GM23338 (cell line): ENCODE data around the gene NANP. TPM values are rescaled to one million over a fixed set of nuclear protein-coding genes. Genes with fewer than 3 reads are reported as not detected.

ENCODE experiments used
- ATAC-seq: fragments of 200-7000 bp; cut with Tn5 transposase; 3 replicates; pipeline ENCODE4 v1.9.1; 2020
- DNase-seq: peaks from one replicate; pipeline ENCODE4 v3.0.0-alpha.2; 2015; ENCODE audit warnings: low spot score
- H2AFZ ChIP-seq: fragments of 200-600 bp; sonication (generic); 2 replicates; pipeline ENCODE4 v1.8.0; 2016; ENCODE audit warnings: antibody characterized with exemption, mild to moderate bottlenecking, moderate library complexity
- H3F3A ChIP-seq: fragments of 200-600 bp; sonication (generic); replicated peaks from 2 replicates; pipeline ENCODE4 v1.8.0; 2017; ENCODE audit warnings: antibody characterized with exemption, mixed run types, low read depth
- H3K27ac ChIP-seq: fragments of 200-600 bp; sonication (generic); 2 replicates; pipeline ENCODE4 v1.6.1; 2016; ENCODE audit warnings: low read depth
- H3K27me3 ChIP-seq: fragments of 200-600 bp; sonication (generic); 2 replicates; pipeline ENCODE4 v1.8.0; 2016; ENCODE audit warnings: mild to moderate bottlenecking, mixed run types, moderate library complexity; ENCODE audit not compliant: insufficient read depth
- H3K36me3 ChIP-seq: fragments of 200-600 bp; sonication (generic); 2 replicates; pipeline ENCODE4 v1.8.0; 2016; ENCODE audit warnings: mild to moderate bottlenecking; ENCODE audit not compliant: insufficient read depth
- H3K4me1 ChIP-seq: fragments of 200-600 bp; sonication (generic); 2 replicates; pipeline ENCODE4 v1.8.0; 2016; ENCODE audit warnings: mild to moderate bottlenecking, moderate library complexity; ENCODE audit not compliant: insufficient read depth
- H3K4me2 ChIP-seq: fragments of 200-600 bp; sonication (generic); 2 replicates; pipeline ENCODE4 v1.7.1; 2017; ENCODE audit warnings: mixed run types
- H3K4me3 ChIP-seq: fragments of 200-600 bp; sonication (generic); 2 replicates; pipeline ENCODE4 v1.6.1; 2016; ENCODE audit warnings: mixed run types
- H3K79me2 ChIP-seq: fragments of 200-600 bp; sonication (generic); replicated peaks from 2 replicates; pipeline ENCODE4 v1.8.0; 2017; ENCODE audit warnings: mild to moderate bottlenecking; ENCODE audit not compliant: insufficient read depth
- H3K9me2 ChIP-seq: fragments of 200-600 bp; sonication (generic); 2 replicates; pipeline ENCODE4 v1.8.0; 2017; ENCODE audit not compliant: insufficient read depth
- H4K20me1 ChIP-seq: fragments of 200-600 bp; sonication (generic); replicated peaks from 2 replicates; pipeline ENCODE4 v1.8.0; 2017; ENCODE audit warnings: mild to moderate bottlenecking; ENCODE audit not compliant: insufficient read depth
- H3K27ac Mint-ChIP-seq: 2 replicates; pipeline ENCODE4 v1.8.0; 2020; ENCODE audit warnings: inconsistent platforms, mild to moderate bottlenecking, moderate library complexity, mixed read lengths
- H3K27me3 Mint-ChIP-seq: 3 replicates; pipeline ENCODE4 v1.8.0; 2022; ENCODE audit warnings: low read depth, mild to moderate bottlenecking, moderate library complexity, mixed read lengths, inconsistent platforms; ENCODE audit not compliant: insufficient read depth, poor library complexity
- H3K36me3 Mint-ChIP-seq: 3 replicates; pipeline ENCODE4 v1.8.0; 2021; ENCODE audit warnings: low read depth, mild to moderate bottlenecking, inconsistent platforms, moderate library complexity, mixed read lengths
- H3K4me1 Mint-ChIP-seq: 3 replicates; pipeline ENCODE4 v1.8.0; 2020; ENCODE audit warnings: mild to moderate bottlenecking, inconsistent platforms, mixed read lengths
- H3K4me3 Mint-ChIP-seq: 3 replicates; pipeline ENCODE4 v1.8.0; 2021; ENCODE audit warnings: moderate library complexity, mild to moderate bottlenecking, inconsistent platforms, mixed read lengths
- H3K9me3 Mint-ChIP-seq: 3 replicates; pipeline ENCODE4 v1.8.0; 2020; ENCODE audit warnings: moderate library complexity, mild to moderate bottlenecking, inconsistent platforms, mixed read lengths
- CREB1 ChIP-seq: fragments of 250-450 bp; sonication (Bioruptor Pico); IDR thresholded peaks from 2 replicates; pipeline ENCODE4 v1.5.0; 2020; ENCODE audit warnings: low read depth, mild to moderate bottlenecking, moderate library complexity
- EZH2 ChIP-seq: fragments of 200-600 bp; sonication (generic); IDR thresholded peaks from one replicate; pipeline ENCODE4 v1.8.0; 2017; ENCODE audit warnings: antibody characterized with exemption, mild to moderate bottlenecking, low read depth; ENCODE audit not compliant: unreplicated experiment
- EZH2phosphoT487 ChIP-seq: fragments of 200-600 bp; sonication (generic); IDR thresholded peaks from one replicate; pipeline ENCODE4 v1.8.1; 2018; ENCODE audit warnings: antibody characterized with exemption; ENCODE audit not compliant: unreplicated experiment
- JUNB ChIP-seq: IDR thresholded peaks from one replicate; pipeline ENCODE4 v1.6.1; 2016; ENCODE audit warnings: antibody characterized with exemption; ENCODE audit not compliant: unreplicated experiment
- REST ChIP-seq: IDR thresholded peaks from one replicate; pipeline ENCODE4 v1.6.1; 2018; ENCODE audit warnings: antibody characterized with exemption; ENCODE audit not compliant: unreplicated experiment
- STAT1 ChIP-seq: IDR thresholded peaks from one replicate; pipeline ENCODE4 v1.6.1; 2016; ENCODE audit warnings: antibody characterized with exemption; ENCODE audit not compliant: unreplicated experiment
- ZNF331 ChIP-seq: fragments of 250-450 bp; sonication (Bioruptor Pico); IDR thresholded peaks from 2 replicates; pipeline ENCODE4 v1.5.0; 2020; ENCODE audit warnings: low read depth, mild to moderate bottlenecking, moderate library complexity
- polyA plus RNA-seq: library from polyadenylated mRNA; unstranded; fragments of >200 nt; fragmentation: Nextera tagmentation; extraction: Ambion mirVana; gene quantifications from 2 replicates; pipeline ENCODE4 v1.2.1, GENCODE V29; 2016
- total RNA-seq: library from RNA; depleted of rRNA; stranded (reverse); fragments of >200 nt; shearing (Covaris generic); gene quantifications from 2 replicates; pipeline ENCODE4 v1.2.3, GENCODE V29; 2014
- TF ChIP-seq, protein P1 (sequence below): fragments of 250-450 bp; sonication (Bioruptor Pico); IDR thresholded peaks from 2 replicates; pipeline ENCODE4 v1.5.0; 2020; ENCODE audit warnings: mild to moderate bottlenecking, moderate library complexity
- TF ChIP-seq, protein P2 (sequence below): IDR thresholded peaks from 2 replicates; pipeline ENCODE4 v1.6.1; 2016; ENCODE audit warnings: antibody characterized with exemption

Gene NANP
- total and polyA plus RNA-seq, 2 experiments from 2014 or later, result 3.9 to 7.6 TPM

- no peak overlapping the region for H3K4me2 ChIP-seq
- no peaks in the 10 kb centered on the region for H3K4me1 ChIP-seq
- Mint-ChIP-seq H3K36me3 (no peaks in the 10 kb centered on the region; the same call in 2 of the 3 replicates), H3K27ac (no peak overlapping the region), H3K4me3 (no peak overlapping the region), H3K27me3 (peaks cover 5% of the 10 kb centered on the region), H3K4me1 (peaks cover 6% of the 10 kb centered on the region; the same call in 2 of the 3 replicates), H3K9me3 (peaks cover 4% of the 10 kb centered on the region; the same call in 1 of the 3 replicates)
- H2AFZ ChIP-seq, result no peak overlapping the region
- no peak for ATAC-seq
- H4K20me1 ChIP-seq, result 0 out of 2 replicates have a peak, but pooled peaks cover 4% of the 10 kb centered on the region
- H3K9me2 ChIP-seq, result no peaks in the 10 kb centered on the region
- no peak for TF ChIP-seq JUNB
- no peak overlapping the region for H3K4me3 ChIP-seq
- no peak overlapping the region for H3K27ac ChIP-seq
- H3K79me2 ChIP-seq, result no peaks in the 10 kb centered on the region
- no peak for DNase-seq
- no peaks in the 10 kb centered on the region for H3K36me3 ChIP-seq
- H3K27me3 ChIP-seq, result no peaks in the 10 kb centered on the region
- H3F3A ChIP-seq, result no peaks in the 10 kb centered on the region
Observed at GRCh38 chr20:25605148-25605547, 18.7 kb downstream of the NANP start.

DNA sequence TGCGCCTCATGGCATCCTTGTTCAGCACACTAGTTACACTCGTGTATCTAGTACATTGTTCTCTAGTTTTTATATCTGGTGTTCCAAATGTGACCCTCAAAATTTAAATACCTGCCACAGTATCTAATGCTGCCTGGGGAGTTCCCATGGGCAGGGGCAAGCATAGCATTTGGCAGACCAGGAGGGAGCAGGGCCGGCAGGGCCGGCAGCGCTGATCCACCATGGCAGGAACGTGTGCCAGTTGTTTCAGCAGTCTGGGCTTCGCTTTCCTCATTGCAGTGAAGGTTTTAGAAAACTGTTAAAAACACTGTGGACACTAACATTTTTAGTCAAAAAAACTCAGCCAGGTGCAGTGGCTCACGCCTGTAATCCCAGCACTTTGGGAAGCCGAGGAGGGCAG lies 19.2 kb downstream of the NANP start:
- no peaks in the 10 kb centered on the region for H3K9me2 ChIP-seq
- H3K4me3 ChIP-seq, result no peak overlapping the region
- no peaks in the 10 kb centered on the region for H3K79me2 ChIP-seq
- DNase-seq (no peak), ATAC-seq (no peak)
- no peaks in the 10 kb centered on the region for H3K27me3 ChIP-seq
- H3K36me3 Mint-ChIP-seq, result no peaks in the 10 kb centered on the region; the same call in 2 of the 3 replicates
- H3K27ac ChIP-seq, result no peak overlapping the region
- no peaks in the 10 kb centered on the region for H3K4me1 ChIP-seq
- no peaks in the 10 kb centered on the region for H3F3A ChIP-seq
- no peak overlapping the region for H3K27ac Mint-ChIP-seq
- 0 out of 2 replicates have a peak, but pooled peaks cover 4% of the 10 kb centered on the region for H4K20me1 ChIP-seq
- H3K9me3 Mint-ChIP-seq, result peaks cover 4% of the 10 kb centered on the region; the same call in 1 of the 3 replicates
- H3K4me1 Mint-ChIP-seq, result peaks cover 6% of the 10 kb centered on the region; the same call in 2 of the 3 replicates
- peaks cover 5% of the 10 kb centered on the region for H3K27me3 Mint-ChIP-seq
- H3K36me3 ChIP-seq, result no peaks in the 10 kb centered on the region
- no peak overlapping the region for H2AFZ ChIP-seq
- H3K4me3 Mint-ChIP-seq, result no peak overlapping the region
- no peak overlapping the region for H3K4me2 ChIP-seq
- no peak for TF ChIP-seq REST
- TF ChIP-seq STAT1, result no peak
- no peak for TF ChIP-seq CREB1 (CRISPR knock-in tag)
- TF ChIP-seq, protein P1, sequence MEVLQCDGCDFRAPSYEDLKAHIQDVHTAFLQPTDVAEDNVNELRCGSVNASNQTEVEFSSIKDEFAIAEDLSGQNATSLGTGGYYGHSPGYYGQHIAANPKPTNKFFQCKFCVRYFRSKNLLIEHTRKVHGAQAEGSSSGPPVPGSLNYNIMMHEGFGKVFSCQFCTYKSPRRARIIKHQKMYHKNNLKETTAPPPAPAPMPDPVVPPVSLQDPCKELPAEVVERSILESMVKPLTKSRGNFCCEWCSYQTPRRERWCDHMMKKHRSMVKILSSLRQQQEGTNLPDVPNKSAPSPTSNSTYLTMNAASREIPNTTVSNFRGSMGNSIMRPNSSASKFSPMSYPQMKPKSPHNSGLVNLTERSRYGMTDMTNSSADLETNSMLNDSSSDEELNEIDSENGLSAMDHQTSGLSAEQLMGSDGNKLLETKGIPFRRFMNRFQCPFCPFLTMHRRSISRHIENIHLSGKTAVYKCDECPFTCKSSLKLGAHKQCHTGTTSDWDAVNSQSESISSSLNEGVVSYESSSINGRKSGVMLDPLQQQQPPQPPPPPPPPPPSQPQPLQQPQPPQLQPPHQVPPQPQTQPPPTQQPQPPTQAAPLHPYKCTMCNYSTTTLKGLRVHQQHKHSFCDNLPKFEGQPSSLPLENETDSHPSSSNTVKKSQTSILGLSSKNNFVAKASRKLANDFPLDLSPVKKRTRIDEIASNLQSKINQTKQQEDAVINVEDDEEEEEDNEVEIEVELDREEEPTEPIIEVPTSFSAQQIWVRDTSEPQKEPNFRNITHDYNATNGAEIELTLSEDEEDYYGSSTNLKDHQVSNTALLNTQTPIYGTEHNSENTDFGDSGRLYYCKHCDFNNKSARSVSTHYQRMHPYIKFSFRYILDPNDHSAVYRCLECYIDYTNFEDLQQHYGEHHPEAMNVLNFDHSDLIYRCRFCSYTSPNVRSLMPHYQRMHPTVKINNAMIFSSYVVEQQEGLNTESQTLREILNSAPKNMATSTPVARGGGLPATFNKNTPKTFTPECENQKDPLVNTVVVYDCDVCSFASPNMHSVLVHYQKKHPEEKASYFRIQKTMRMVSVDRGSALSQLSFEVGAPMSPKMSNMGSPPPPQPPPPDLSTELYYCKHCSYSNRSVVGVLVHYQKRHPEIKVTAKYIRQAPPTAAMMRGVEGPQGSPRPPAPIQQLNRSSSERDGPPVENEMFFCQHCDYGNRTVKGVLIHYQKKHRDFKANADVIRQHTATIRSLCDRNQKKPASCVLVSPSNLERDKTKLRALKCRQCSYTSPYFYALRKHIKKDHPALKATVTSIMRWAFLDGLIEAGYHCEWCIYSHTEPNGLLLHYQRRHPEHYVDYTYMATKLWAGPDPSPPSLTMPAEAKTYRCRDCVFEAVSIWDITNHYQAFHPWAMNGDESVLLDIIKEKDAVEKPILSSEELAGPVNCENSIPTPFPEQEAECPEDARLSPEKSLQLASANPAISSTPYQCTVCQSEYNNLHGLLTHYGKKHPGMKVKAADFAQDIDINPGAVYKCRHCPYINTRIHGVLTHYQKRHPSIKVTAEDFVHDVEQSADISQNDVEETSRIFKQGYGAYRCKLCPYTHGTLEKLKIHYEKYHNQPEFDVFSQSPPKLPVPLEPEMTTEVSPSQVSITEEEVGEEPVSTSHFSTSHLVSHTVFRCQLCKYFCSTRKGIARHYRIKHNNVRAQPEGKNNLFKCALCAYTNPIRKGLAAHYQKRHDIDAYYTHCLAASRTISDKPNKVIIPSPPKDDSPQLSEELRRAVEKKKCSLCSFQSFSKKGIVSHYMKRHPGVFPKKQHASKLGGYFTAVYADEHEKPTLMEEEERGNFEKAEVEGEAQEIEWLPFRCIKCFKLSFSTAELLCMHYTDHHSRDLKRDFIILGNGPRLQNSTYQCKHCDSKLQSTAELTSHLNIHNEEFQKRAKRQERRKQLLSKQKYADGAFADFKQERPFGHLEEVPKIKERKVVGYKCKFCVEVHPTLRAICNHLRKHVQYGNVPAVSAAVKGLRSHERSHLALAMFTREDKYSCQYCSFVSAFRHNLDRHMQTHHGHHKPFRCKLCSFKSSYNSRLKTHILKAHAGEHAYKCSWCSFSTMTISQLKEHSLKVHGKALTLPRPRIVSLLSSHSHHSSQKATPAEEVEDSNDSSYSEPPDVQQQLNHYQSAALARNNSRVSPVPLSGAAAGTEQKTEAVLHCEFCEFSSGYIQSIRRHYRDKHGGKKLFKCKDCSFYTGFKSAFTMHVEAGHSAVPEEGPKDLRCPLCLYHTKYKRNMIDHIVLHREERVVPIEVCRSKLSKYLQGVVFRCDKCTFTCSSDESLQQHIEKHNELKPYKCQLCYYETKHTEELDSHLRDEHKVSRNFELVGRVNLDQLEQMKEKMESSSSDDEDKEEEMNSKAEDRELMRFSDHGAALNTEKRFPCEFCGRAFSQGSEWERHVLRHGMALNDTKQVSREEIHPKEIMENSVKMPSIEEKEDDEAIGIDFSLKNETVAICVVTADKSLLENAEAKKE (CRISPR knock-in tag), result no peak
- no peak for TF ChIP-seq JUNB
- no peak for TF ChIP-seq EZH2phosphoT487
- TF ChIP-seq, protein P2, sequence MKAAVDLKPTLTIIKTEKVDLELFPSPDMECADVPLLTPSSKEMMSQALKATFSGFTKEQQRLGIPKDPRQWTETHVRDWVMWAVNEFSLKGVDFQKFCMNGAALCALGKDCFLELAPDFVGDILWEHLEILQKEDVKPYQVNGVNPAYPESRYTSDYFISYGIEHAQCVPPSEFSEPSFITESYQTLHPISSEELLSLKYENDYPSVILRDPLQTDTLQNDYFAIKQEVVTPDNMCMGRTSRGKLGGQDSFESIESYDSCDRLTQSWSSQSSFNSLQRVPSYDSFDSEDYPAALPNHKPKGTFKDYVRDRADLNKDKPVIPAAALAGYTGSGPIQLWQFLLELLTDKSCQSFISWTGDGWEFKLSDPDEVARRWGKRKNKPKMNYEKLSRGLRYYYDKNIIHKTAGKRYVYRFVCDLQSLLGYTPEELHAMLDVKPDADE, result no peak
- TF ChIP-seq ZNF331 (CRISPR knock-in tag), result no peak
- no peak for TF ChIP-seq EZH2
